CD4-positive, alpha-beta T cell treated with Interleukin-10 for 1 hour (primary cell): ENCODE results near the gene VOPP1.
A peak's percentile ranks its signal among the peaks of the same experiment; 100 is the strongest.

Source experiments
- DNase-seq: peaks from one replicate; pipeline ENCODE4 v3.0.0-alpha.2; 2020

VOPP1 gene

DNA sequence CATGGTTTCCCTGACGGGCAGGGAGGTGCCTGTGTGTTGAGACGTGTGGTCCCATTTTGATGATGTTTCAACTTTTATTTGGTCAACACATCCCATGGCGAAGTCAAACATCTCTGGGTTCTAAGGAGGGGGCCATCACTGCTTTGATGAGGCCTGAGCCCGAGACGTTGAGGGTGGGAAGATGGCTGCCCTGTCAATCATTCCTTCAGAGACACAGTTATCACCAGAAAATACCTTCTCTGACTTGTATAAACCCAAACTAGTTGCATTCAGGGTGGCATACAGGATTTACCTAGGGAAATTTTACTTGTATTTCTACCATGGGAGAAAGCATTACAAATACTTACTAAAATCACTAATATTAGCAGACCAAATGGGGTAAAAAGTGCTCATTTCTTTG lies 64.6 kb downstream of the VOPP1 start:
- DNase-seq: no peak

DNA sequence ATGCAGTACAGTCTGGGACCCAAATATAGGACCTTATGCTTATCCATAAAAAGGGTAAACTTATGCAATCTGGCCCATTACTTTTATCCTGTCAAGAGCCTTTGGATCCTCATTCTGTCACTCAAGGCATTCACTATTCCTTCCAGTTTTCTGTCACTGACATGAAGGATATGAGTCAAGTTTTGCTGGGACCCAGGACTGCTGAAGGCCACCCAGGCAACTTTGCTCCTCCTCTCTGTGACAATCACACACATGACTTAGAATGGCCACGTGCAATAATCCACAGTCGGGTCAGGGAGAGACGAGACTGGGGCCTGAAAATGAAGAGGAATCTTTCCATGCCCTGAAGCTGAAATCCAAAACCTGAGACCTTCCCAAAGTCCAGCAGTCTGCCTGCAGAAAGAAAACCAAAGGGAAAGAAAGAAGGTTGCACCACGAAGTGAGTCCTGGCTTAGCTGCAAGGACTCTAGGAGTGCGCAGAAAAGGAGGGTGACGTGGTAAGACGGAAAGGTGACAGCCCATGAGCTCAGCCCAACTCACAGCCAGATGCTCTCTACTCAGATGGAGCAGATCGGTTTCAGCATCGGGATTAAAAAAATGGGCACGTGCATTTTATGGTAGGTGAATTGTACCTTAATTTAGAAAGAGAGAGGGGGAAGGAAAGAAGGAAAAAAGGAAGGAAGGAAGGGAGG lies 67.2 kb downstream of the VOPP1 start:
- no peak for DNase-seq

GRCh38 chr7:55504093-55504859 lies 68.0 kb downstream of the VOPP1 start:
- DNase-seq: no peak

DNA sequence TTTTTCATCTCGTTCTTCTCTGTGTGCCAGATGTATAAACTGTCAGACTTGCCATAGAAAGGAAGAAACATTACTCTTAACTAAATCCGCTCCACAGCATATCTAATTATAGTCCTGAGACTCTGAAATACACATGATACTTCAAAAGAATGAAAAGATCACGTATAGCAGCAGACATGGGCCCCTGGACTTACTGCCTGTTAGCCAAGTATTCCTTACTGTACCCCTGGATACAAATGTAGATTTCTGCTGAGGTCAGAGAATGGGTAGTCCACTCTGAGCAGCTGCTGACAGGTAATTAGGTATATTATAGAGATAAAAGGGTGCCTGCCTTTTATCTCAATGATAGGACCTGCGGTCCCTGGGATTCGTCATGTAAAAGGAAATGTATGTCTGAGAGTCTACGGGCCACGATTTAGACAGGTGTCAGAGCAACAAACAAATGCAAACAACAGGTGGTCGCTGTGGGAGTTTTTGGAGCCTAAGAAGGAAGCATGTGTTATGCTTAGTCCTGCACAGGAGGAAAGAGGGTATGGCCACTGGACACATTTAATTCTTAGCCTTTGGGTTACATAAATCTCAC lies 69.4 kb downstream of the VOPP1 start:
- no peak for DNase-seq

DNA sequence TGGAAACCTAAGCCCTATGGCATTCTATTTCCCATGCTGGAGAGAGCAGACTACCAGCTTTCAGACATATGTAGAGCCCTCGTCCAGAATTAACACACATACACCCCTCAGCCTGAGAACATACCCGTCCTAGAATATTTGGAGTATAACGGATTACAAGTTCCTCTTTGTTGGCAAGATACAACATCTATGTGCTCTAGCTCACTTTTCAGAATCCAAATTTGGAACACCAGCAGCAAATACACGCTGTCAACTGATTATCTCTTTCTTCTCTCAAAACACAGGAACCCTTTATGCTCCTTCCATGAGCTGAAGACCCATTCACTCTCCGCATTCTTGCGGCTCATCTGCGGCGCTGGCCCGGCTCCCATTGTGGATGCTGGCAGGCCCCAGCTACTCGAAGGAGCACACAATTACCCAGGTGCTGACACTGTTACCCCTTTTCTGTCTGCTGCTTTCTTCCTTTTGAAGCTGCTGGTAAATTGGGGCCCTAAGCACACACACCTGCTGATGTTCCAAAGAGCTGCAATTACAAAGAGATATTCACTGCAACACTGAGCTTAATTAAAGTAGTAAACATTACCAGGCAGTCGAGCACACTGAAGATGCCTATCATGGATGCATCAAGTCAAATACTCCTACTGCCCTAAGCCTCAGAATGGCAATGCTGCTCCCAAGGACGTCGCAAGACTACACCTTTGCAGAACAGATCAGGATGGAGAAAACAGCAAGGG lies 70.0 kb downstream of the VOPP1 start:
- DNase-seq: no peak

DNA sequence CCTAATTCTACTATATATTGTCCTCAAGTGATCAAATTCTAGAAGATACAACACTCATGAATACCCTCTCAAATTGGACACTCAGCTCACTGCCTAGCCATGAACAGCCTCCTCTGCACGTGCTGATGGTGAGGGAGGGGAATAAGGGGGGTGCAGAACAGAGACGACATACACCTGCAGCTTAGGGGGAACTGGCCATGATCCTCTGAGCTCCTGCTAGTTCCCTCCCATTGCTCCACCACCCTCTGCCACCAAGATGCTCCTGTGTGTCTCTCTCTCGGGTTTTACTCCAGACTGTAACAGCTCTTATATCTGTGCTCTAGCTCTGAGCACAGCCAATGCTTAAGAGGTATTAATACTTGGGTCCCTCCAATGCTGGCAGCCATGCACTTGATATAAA lies 70.7 kb downstream of the VOPP1 start:
- DNase-seq: no peak

DNA sequence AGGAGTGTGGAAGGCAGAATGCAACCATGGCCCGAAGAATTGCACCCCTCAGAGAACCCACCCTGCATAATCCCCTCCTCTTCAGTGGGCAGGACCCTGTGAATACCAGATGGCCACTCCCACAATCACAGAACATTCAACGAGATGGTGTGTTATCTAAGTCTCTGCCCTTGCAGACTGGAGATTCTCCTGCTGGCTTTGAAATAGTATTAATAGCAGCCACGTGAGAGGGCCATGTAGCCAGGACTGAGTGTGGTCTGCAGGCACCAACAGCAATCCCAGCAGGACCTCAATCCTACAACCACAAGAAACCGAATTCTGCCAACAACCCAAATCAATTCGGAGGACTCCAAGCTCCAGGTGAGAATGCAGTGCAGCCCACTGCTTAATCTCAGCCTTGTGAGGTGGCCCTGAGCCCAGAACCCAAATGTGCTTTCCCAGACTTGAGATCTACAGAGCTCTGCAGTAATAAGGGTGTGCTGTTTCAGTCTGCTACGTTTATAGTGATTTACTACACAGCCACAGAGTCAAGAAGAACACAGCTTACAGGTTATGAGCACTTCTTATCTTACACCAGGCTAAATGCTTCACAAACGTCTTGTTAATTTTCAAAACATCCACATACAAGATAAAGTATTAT lies 72.1 kb downstream of the VOPP1 start:
- DNase-seq: no peak

- DNase-seq: no peak
Observed at GRCh38 chr7:55499591-55499990, 72.7 kb downstream of the VOPP1 start.

DNA sequence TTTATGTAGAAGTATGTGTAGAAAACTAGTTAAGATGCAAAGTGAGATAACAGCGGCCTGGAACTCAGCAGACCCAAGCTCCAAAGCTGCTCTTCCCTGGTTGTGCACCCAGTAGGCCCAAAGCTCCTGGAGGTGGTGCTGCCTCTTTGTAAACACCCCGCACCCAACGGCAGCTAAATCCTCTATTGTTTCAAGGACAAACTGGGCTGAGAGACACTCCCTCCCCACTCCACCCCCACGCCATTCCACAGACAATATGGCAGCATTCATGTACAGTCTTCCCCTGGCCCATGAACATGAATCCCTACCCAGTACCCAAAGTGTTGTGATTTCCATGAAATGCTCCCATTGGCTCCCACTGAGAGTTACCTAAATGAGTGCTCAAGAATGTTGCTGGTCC lies 73.5 kb downstream of the VOPP1 start:
- DNase-seq: no peak

- peak; percentile 47 for DNase-seq
Observed at GRCh38 chr7:55498142-55498541, 74.2 kb downstream of the VOPP1 start.

DNA sequence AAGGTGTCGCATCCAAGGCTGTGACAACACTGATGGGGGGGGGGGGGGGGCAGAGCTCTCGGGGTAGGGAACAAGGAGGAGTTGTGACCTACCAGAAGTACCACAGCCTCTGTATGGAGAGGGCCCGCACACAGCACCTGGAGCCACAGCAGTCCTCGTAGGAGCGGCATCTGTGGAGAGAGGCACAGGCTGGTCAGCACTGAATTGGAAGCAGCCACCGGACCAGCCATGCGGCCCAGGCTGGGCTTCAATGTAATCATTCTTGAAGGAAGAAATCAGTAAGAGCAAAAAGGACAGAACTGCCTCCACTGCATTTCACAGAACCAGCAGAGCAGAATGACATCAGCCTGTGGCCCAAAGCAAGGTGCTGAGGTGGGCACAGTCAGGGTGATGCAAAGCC lies 74.8 kb downstream of the VOPP1 start:
- DNase-seq: no peak

- no peak for DNase-seq
Observed at GRCh38 chr7:55496906-55497305, 75.4 kb downstream of the VOPP1 start.

DNA sequence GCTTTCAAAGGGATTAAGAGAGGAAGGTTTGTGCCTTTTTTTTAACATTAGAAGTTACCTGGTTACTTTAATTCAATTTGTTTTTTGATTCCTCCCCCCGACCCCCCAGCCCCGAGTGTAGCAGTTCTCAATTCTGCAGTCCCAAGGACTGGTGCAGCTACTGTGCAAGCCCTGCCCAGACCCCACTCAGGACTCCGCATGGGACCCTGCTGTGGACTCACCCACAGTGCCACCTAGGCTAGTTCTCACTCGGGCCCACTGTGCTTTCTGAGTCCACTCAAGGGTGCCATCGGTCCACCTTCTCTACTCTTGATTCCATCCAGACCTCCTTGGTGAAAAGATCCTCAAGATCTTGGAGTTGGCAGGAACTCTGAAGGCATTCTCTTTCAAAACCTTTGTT lies 77.4 kb downstream of the VOPP1 start:
- no peak for DNase-seq

- DNase-seq: no peak
Observed at GRCh38 chr7:55493408-55493807, 78.9 kb downstream of the VOPP1 start.

- DNase-seq: no peak
Observed at GRCh38 chr7:55491346-55491745, 81.0 kb downstream of the VOPP1 start.

DNA sequence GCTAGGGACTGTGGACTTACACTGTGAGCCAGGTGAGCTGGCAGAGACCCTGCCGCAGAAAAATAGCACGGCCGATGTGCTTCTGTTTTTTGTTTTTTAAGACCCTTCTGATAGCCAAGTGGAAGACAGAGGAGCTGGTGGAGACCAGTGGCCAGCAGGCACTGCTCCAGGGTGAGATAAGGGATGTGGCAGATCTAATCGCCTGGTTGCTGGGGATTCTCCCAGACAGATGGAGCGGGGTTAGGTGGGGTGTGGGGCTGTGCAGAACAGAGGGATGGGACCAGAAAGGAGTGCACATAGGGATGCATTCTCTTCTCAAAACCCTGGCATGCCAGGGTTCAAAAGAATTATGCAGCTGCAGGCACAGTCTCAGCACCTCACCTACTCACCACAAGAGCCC lies 82.2 kb downstream of the VOPP1 start:
- no peak for DNase-seq

GRCh38 chr7:55489552-55489951 lies 82.8 kb downstream of the VOPP1 start:
- DNase-seq: no peak

GRCh38 chr7:55488804-55489340 lies 83.4 kb downstream of the VOPP1 start:
- no peak for DNase-seq

DNA sequence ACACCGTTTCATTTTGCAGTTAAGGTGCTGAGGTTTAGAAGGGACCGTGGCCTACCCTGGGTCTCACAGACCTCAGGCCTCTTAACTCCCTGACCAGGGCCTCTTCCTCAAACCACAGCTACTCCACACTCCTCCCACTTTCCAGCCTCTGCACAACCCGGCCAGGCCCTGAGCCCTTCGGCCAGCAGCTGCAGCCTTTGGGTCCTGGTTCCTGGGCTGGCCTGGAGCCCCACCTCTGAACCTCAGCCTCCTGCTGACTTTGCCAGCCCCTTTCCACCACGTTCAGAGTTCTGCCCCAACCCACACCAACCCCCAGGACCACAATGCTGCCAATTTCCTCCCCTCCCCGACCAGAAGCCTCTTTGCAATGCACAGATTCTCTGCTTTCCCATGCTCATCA lies 84.1 kb downstream of the VOPP1 start:
- DNase-seq: no peak

- no peak for DNase-seq
Observed at GRCh38 chr7:55486991-55487390, 85.3 kb downstream of the VOPP1 start.

- no peak for DNase-seq
Observed at GRCh38 chr7:55486192-55486590, 86.1 kb downstream of the VOPP1 start.

- no peak for DNase-seq
Observed at GRCh38 chr7:55485501-55486191, 86.7 kb downstream of the VOPP1 start.
